Cardiac fibroblast (primary cell): Measurements from ENCODE around the gene VAV2.
A peak's percentile ranks its signal among the peaks of the same experiment; 100 is the strongest.

Source experiments
- DNase-seq, 2 donors: peaks; one replicate each; pipeline versions ENCODE4 v3.0.0 to v3.0.0-alpha.2; 2010; ENCODE audit warnings: low read depth in 2 of 2
- H3K4me3 ChIP-seq, 2 donors: replicated peaks in 1 of 2; 1 replicate in 1 of 2; 2 replicates in 1 of 2; pipeline ENCODE4 v1.5.1; 2011; ENCODE audit warnings: low read depth in 2 of 2, low read length in 2 of 2, mild to moderate bottlenecking in 2 of 2, moderate library complexity in 1 of 2
- TF ChIP-seq, protein P1 (sequence below): IDR thresholded peaks from one replicate; pipeline ENCODE4 v1.5.1; 2011; ENCODE audit warnings: low read depth, mild to moderate bottlenecking, low read length, inconsistent platforms

Gene VAV2

DNA sequence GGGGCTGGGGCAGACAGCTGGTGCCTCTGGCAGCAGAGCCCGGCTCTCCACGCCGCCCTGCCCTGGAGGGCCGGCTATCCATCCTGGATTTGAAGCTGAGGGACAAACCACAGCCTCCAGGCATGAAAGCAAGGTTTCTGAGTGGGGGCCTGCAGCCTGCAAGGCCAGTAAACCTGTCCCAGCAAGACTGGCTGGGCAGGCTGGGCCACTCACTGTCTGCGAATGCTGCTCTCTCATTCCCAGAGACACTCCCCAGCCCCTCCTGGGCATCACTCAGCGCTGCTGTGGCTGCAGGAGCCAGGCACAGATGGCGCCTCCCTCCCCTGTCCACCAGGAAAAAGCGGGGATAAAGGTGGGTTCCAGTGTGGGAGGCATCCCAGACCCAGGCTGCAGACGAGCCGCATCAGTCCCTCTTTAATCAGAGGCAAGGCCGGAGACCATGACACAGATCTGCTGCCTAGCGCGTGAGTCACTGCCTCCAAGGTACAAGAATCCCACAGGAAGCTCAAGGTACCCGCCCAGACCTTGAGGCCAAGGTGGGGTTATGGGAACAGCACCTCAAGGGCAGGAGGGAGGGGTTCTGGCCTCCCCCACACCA is 118.0 kb downstream of the VAV2 start:
- DNase-seq = peak; percentile 45 to 76
- no peak overlapping the region for H3K4me3 ChIP-seq
- TF ChIP-seq, protein P1, sequence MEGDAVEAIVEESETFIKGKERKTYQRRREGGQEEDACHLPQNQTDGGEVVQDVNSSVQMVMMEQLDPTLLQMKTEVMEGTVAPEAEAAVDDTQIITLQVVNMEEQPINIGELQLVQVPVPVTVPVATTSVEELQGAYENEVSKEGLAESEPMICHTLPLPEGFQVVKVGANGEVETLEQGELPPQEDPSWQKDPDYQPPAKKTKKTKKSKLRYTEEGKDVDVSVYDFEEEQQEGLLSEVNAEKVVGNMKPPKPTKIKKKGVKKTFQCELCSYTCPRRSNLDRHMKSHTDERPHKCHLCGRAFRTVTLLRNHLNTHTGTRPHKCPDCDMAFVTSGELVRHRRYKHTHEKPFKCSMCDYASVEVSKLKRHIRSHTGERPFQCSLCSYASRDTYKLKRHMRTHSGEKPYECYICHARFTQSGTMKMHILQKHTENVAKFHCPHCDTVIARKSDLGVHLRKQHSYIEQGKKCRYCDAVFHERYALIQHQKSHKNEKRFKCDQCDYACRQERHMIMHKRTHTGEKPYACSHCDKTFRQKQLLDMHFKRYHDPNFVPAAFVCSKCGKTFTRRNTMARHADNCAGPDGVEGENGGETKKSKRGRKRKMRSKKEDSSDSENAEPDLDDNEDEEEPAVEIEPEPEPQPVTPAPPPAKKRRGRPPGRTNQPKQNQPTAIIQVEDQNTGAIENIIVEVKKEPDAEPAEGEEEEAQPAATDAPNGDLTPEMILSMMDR = no peak

DNA sequence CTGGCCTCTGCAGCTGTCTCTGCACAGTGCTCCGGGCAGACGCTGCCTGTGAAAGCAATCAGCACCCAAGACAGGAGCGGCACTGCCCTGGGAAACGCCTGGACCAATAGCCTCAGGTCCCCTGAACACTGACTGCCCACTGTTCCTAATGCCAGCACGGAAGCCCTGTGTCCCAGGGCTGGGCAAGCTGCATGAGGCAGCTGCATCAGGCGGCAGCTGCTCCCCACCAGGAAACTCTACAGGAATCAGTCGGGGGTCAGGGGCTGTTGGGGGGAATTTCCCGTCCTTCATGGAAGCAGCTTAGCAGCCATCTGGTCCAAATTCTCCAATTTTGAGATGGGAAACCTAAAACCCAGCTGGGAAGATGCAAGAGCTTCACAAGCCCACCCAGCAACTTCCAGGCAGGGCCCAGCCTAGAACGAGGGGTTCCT is 118.6 kb downstream of the VAV2 start:
- TF ChIP-seq, protein P1 = no peak
- no peak for DNase-seq
- no peak overlapping the region for H3K4me3 ChIP-seq

DNA sequence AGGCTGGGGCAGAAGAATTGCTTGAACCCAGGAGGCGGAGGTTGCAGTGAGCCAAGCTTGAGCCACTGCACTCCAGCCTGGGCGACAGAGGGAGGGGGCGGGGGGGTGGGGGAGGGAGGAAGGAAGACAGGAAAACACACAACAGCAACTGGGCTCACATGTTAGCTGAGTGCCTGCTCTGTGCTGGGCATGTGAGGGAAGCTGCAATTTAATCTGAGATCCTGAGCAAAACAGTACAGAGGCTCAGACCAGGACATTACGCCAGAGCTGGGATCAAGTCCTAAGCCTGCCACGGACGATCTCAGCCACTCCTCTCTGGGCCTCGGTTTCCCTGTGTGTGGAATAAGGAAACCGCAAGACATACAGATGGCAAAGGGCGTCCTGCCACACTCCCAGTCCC is 119.1 kb downstream of the VAV2 start:
- no peak for DNase-seq
- H3K4me3 ChIP-seq = no peak overlapping the region
- TF ChIP-seq, protein P1 = no peak

DNA sequence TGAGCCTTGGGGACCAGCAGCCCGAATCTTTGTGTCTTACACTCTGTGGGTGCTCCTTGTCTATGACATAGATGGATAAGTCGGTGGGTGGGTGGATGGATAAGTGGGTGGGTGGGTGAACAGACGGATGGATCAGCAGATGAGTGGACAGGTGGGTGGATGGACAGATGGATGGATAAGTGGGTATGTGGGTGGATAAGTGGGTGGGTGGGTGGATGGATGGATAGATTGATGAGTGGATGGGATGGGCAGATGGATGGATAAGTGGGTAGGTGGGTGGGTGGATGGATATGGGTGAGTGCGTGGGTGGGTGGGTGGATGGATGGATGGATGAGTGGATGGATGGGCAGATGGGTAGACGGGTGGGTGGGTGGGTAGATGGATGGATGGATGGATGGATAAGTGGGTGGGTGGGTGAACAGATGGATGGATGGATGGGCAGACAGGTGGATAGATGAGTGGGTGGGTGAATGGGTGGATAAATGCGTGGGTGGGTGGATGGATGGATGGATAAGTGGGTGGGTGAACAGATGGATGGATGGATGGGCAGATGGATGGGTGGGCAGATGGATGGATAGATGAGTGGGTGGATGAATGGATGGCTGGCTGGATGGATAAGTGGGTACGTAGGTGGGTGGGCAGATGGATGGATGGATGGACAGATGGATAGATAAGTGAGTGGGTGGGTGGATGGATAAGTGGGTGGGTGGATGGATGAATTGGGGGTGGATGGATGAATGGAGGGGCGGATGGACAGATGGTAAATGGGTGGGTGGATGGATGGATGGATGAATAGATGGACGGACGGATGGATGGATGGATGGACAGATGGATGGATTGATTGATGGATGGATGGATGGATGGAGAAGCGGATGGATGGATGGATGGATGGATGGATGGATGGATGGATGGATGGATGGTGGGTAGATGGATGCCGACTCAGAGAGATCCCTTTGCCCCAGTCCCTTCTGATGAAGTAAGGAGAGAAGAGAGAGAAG is 121.2 kb downstream of the VAV2 start:
- TF ChIP-seq, protein P1 = no peak
- no peak for DNase-seq
- H3K4me3 ChIP-seq = no peak overlapping the region

- TF ChIP-seq, protein P1 = no peak
- peak in 1 of 2 donors; percentile 43 for DNase-seq
These were observed 122.3 kb downstream of the VAV2 start for GRCh38 chr9:133869674-133870405.

GRCh38 chr9:133868203-133868602 is 123.9 kb downstream of the VAV2 start:
- DNase-seq = no peak
- TF ChIP-seq, protein P1 = no peak
- H3K4me3 ChIP-seq = no peak overlapping the region

More at GRCh38 chr9:133869674-133870405, 122.3 kb downstream of the VAV2 start:
- no peak overlapping the region for H3K4me3 ChIP-seq
